Neuronal stem cell (in vitro differentiated cells): ENCODE results near the gene RUNX1.

Source experiments
- DNase-seq: peaks from one replicate; pipeline ENCODE4 v3.0.0-alpha.2; 2013; ENCODE audit warnings: low spot score
- H2AFZ ChIP-seq: one replicate; pipeline ENCODE4 v1.6.1; 2013; ENCODE audit warnings: mild to moderate bottlenecking, low read length, inconsistent platforms
- H2AK5ac ChIP-seq: 2 replicates; pipeline ENCODE4 v1.6.1; 2013; ENCODE audit warnings: low read depth, mild to moderate bottlenecking, inconsistent platforms, low read length, moderate library complexity, mixed read lengths
- H2BK120ac ChIP-seq: 2 replicates; pipeline ENCODE4 v1.6.1; 2013; ENCODE audit warnings: low read depth, mild to moderate bottlenecking, inconsistent platforms, low read length, moderate library complexity, mixed read lengths
- H2BK12ac ChIP-seq: one replicate; pipeline ENCODE4 v1.6.1; 2013; ENCODE audit warnings: low read length, inconsistent platforms
- H2BK15ac ChIP-seq: 2 replicates; pipeline ENCODE4 v1.6.1; 2013; ENCODE audit warnings: mild to moderate bottlenecking, low read length, inconsistent platforms, mixed read lengths
- H2BK5ac ChIP-seq: one replicate; pipeline ENCODE4 v1.6.1; 2013; ENCODE audit warnings: inconsistent platforms, mild to moderate bottlenecking, low read length, moderate library complexity
- H3K14ac ChIP-seq: one replicate; pipeline ENCODE4 v1.6.1; 2013; ENCODE audit warnings: low read length, inconsistent platforms
- H3K18ac ChIP-seq: 2 replicates; pipeline ENCODE4 v1.6.1; 2013; ENCODE audit warnings: low read length, inconsistent platforms
- H3K23ac ChIP-seq: 2 replicates; pipeline ENCODE4 v1.6.1; 2013; ENCODE audit warnings: low read depth, mild to moderate bottlenecking, mixed read lengths, low read length, inconsistent platforms; ENCODE audit not compliant: poor library complexity
- H3K27ac ChIP-seq: replicated peaks from 3 replicates; pipeline ENCODE4 v1.5.1; 2013; ENCODE audit warnings: low read length, inconsistent platforms
- H3K27me3 ChIP-seq, 3 experiments: 2 replicates each; pipeline ENCODE4 v1.6.1; 2013; ENCODE audit warnings: low read length in 3 of 3, mild to moderate bottlenecking in 2 of 3, inconsistent platforms in 1 of 3, low read depth in 1 of 3, mixed read lengths in 1 of 3, moderate library complexity in 1 of 3; ENCODE audit not compliant: control insufficient read depth in 3 of 3, insufficient read depth in 3 of 3
- H3K36me3 ChIP-seq, 2 donors: replicated peaks in 1 of 2; 2 replicates each; pipeline ENCODE4 v1.6.1; 2013; ENCODE audit warnings: low read length in 2 of 2; ENCODE audit not compliant: control insufficient read depth in 2 of 2, insufficient read depth in 2 of 2
- H3K4ac ChIP-seq: 2 replicates; pipeline ENCODE4 v1.6.1; 2013; ENCODE audit warnings: inconsistent platforms, mild to moderate bottlenecking, low read length, moderate library complexity
- H3K4me1 ChIP-seq, 2 donors: 1 replicate in 1 of 2; 2 replicates in 1 of 2; pipeline ENCODE4 v1.6.1; 2013; ENCODE audit warnings: low read length in 2 of 2, low read depth in 1 of 2; ENCODE audit not compliant: control insufficient read depth in 2 of 2, insufficient read depth in 1 of 2
- H3K4me2 ChIP-seq: one replicate; pipeline ENCODE4 v1.6.1; 2013; ENCODE audit warnings: mild to moderate bottlenecking, low read length, inconsistent platforms; ENCODE audit not compliant: insufficient read depth, poor library complexity, severe bottlenecking
- H3K4me3 ChIP-seq, 2 donors: 2 replicates each; pipeline ENCODE4 v1.5.1; 2013; ENCODE audit warnings: low read length in 2 of 2, mild to moderate bottlenecking in 2 of 2, inconsistent platforms in 1 of 2, moderate library complexity in 1 of 2
- H3K79me1 ChIP-seq: one replicate; pipeline ENCODE4 v1.6.1; 2013; ENCODE audit warnings: low read depth, mild to moderate bottlenecking, inconsistent platforms, low read length, moderate library complexity
- H3K9ac ChIP-seq: one replicate; pipeline ENCODE4 v1.6.1; 2013; ENCODE audit warnings: mild to moderate bottlenecking, low read depth, low read length, inconsistent platforms; ENCODE audit not compliant: poor library complexity
- H3K9me3 ChIP-seq, 2 donors: replicated peaks in 1 of 2; 2 replicates each; pipeline versions ENCODE3 to v1.6.1; 2013; ENCODE audit warnings: low read length in 2 of 2, mild to moderate bottlenecking in 2 of 2, inconsistent platforms in 1 of 2, low read depth in 1 of 2, mixed read lengths in 1 of 2, moderate library complexity in 1 of 2; ENCODE audit not compliant: control insufficient read depth in 2 of 2, insufficient read depth in 1 of 2
- H4K8ac ChIP-seq: one replicate; pipeline ENCODE4 v1.6.1; 2013; ENCODE audit warnings: low read depth, mild to moderate bottlenecking, inconsistent platforms, low read length, moderate library complexity
- H4K91ac ChIP-seq: one replicate; pipeline ENCODE4 v1.6.1; 2013; ENCODE audit warnings: low read length, low read depth, mild to moderate bottlenecking, inconsistent platforms; ENCODE audit not compliant: poor library complexity
- WGBS, 2 donors: extraction: QIAGEN DNeasy Blood & Tissue Kit; methylation state at CpG; one replicate each; pipeline ENCODE4 v1.1.7; 2013; ENCODE audit warnings: missing lambda C conversion rate in 2 of 2, mixed read lengths in 1 of 2; ENCODE audit not compliant: insufficient read length in 2 of 2, insufficient replicate concordance in 1 of 2; ENCODE audit errors: extremely low coverage in 2 of 2; 5-methylcytosine and 5-hydroxymethylcytosine counted together

RUNX1 gene

DNA sequence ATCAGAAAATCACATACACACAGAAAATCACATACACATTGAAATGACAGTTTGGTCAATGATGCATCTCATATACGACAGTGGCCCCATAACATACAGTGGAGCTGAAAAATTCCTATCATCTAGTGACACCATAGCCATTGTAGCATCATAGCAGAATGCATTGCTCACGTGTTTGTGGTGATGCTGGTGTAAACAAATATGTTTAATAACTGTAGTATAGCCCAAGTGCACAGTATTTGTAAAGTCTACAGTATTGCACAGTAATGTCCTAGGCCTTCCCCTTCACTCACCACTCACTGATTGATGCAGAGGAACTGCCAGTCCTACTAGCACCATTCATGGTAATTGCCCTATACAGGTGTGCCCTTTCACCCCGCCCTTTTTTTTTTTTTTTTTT is 30.1 kb upstream of the RUNX1 start:
- H4K91ac ChIP-seq, result no peak overlapping the region
- H3K79me1 ChIP-seq, result no peaks in the 10 kb centered on the region
- no peak overlapping the region for H2AFZ ChIP-seq
- H3K27me3 ChIP-seq, result no peaks in the 10 kb centered on the region
- H2BK120ac ChIP-seq, result no peak overlapping the region
- no peak overlapping the region for H3K4ac ChIP-seq
- H2BK12ac ChIP-seq, result no peak overlapping the region
- H3K36me3 ChIP-seq, result no peaks in the 10 kb centered on the region
- H3K27ac ChIP-seq, result no peak overlapping the region
- H2BK15ac ChIP-seq, result no peak overlapping the region
- H3K4me2 ChIP-seq, result no peak overlapping the region
- no peak overlapping the region for H3K14ac ChIP-seq
- WGBS, 2 donors, result no CpG with 5 or more reads among the region's 3 CpGs
- peaks cover 0 to 2% of the 10 kb centered on the region in 2 donors for H3K4me1 ChIP-seq
- no peaks in the 10 kb centered on the region for H3K9me3 ChIP-seq
- H3K9ac ChIP-seq, result no peak overlapping the region
- H3K4me3 ChIP-seq, result no peak overlapping the region
- no peak overlapping the region for H2AK5ac ChIP-seq
- no peak overlapping the region for H3K23ac ChIP-seq
- no peak overlapping the region for H2BK5ac ChIP-seq
- no peak for DNase-seq
- no peak overlapping the region for H3K18ac ChIP-seq
- H4K8ac ChIP-seq, result no peak overlapping the region

DNA sequence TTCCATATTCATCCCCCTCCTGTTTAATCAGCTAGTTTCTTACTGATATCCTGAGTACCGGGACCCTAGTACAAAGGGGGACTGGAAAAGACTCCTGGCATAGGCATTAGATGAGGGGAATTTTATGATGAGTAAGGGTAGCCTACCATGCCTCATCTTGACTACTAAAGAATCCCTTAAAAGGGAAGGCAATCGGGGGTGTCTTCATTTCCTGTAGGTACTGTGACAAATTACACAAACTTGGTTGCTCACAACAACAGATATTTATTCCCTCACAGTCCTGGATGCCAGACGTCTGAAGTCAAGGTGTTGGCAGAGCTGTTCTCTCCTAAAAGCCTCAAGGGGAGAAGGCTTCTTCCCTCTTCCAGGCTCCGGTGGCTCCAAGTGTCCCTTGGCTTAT is 28.9 kb upstream of the RUNX1 start:
- H4K8ac ChIP-seq, result no peak overlapping the region
- H3K27ac ChIP-seq, result no peak overlapping the region
- no peak overlapping the region for H2BK5ac ChIP-seq
- no peak overlapping the region for H3K14ac ChIP-seq
- no peak overlapping the region for H2AFZ ChIP-seq
- H3K4me3 ChIP-seq, result no peak overlapping the region
- no peak overlapping the region for H3K4me2 ChIP-seq
- no peaks in the 10 kb centered on the region for H3K36me3 ChIP-seq
- H2AK5ac ChIP-seq, result no peak overlapping the region
- peaks cover 0 to 2% of the 10 kb centered on the region in 2 donors for H3K4me1 ChIP-seq
- no peak overlapping the region for H2BK12ac ChIP-seq
- no peak overlapping the region for H3K9ac ChIP-seq
- no peak overlapping the region for H3K18ac ChIP-seq
- no CpG with 5 or more reads among the region's 4 CpGs for WGBS, 2 donors
- no peak for DNase-seq
- H3K23ac ChIP-seq, result no peak overlapping the region
- no peaks in the 10 kb centered on the region for H3K79me1 ChIP-seq
- no peak overlapping the region for H2BK120ac ChIP-seq
- no peak overlapping the region for H3K4ac ChIP-seq
- H4K91ac ChIP-seq, result no peak overlapping the region
- H3K9me3 ChIP-seq, result no peaks in the 10 kb centered on the region
- H2BK15ac ChIP-seq, result no peak overlapping the region
- no peaks in the 10 kb centered on the region for H3K27me3 ChIP-seq

GRCh38 chr21:35077466-35077865 is 28.4 kb upstream of the RUNX1 start:
- Histone ChIP-seq H3K79me1 (no peaks in the 10 kb centered on the region), H3K27me3 (no peaks in the 10 kb centered on the region), H2BK5ac (no peak overlapping the region), H3K9ac (no peak overlapping the region), H3K23ac (no peak overlapping the region), H3K4me2 (no peak overlapping the region), H3K4me3 (no peak overlapping the region), H2AK5ac (no peak overlapping the region), H3K4me1 (peaks cover 0 to 2% of the 10 kb centered on the region in 2 donors), H2BK15ac (no peak overlapping the region), H2BK12ac (no peak overlapping the region), H2BK120ac (no peak overlapping the region), H3K27ac (no peak overlapping the region), H3K4ac (no peak overlapping the region), H3K14ac (no peak overlapping the region), H2AFZ (no peak overlapping the region), H4K91ac (no peak overlapping the region), H3K18ac (no peak overlapping the region), H4K8ac (no peak overlapping the region), H3K9me3 (no peaks in the 10 kb centered on the region), H3K36me3 (no peaks in the 10 kb centered on the region)
- WGBS, 2 donors, result no CpG with 5 or more reads among the region's 4 CpGs
- DNase-seq, result no peak

DNA sequence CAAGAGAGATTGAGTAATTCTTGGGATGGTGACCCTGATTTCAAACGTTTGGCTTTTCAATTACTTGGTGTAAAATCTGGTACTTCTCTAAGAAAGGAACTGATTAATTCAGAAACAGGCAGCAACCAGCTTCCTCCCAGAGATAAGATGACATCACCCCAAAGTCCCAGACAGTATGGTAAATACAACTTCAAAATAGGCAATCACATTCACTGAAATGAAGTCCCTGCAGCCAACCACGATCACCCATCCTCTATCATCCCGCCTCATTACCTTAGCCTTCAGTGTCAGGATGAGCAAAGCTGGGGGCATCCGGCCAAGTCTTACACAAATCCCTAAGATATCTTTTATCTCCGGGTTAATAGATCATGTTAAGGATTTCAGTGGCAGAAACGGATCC is 26.4 kb upstream of the RUNX1 start:
- Histone ChIP-seq H3K18ac (no peak overlapping the region), H3K23ac (no peak overlapping the region), H3K4me2 (no peak overlapping the region), H3K4me1 (no peaks in the 10 kb centered on the region), H2BK12ac (no peak overlapping the region), H3K4ac (no peak overlapping the region), H3K36me3 (no peaks in the 10 kb centered on the region), H2BK120ac (no peak overlapping the region), H2AFZ (no peak overlapping the region), H3K9me3 (no peaks in the 10 kb centered on the region), H2BK5ac (no peak overlapping the region), H4K8ac (no peak overlapping the region), H3K4me3 (no peak overlapping the region), H3K79me1 (no peaks in the 10 kb centered on the region), H3K9ac (no peak overlapping the region), H2BK15ac (no peak overlapping the region), H2AK5ac (no peak overlapping the region), H4K91ac (no peak overlapping the region), H3K14ac (no peak overlapping the region), H3K27me3 (no peaks in the 10 kb centered on the region), H3K27ac (no peak overlapping the region)
- DNase-seq, result no peak
- WGBS, 2 donors, result no CpG with 5 or more reads among the region's 6 CpGs
